Upper lobe of left lung (tissue), 4 donors: Measurements from ENCODE around the gene CHKA.

ENCODE experiments used
- CTCF ChIP-seq, 6 experiments: fragments of 450-650 bp in 4 of 6; fragments of 200-600 bp in 2 of 6; sonication (generic) in 2 of 6; IDR thresholded peaks; one replicate each; pipeline ENCODE4 v1.5.1; 2016 to 2019; ENCODE audit warnings: antibody characterized with exemption in 6 of 6
- POLR2A ChIP-seq, 4 donors: fragments of 450-650 bp; IDR thresholded peaks; one replicate each; pipeline ENCODE4 v1.5.1; 2016 to 2017; ENCODE audit warnings: antibody characterized with exemption in 4 of 4, mild to moderate bottlenecking in 2 of 4
- POLR2AphosphoS5 ChIP-seq, 2 donors: sonication (generic); formaldehyde crosslinking; IDR thresholded peaks; one replicate each; pipeline ENCODE4 v1.5.1; 2017; ENCODE audit warnings: antibody characterized with exemption in 2 of 2

GRCh38 chr11:68168694-68169093, 47.5 kb upstream of the CHKA start:
- no peak for TF ChIP-seq POLR2A (IDR thresholded peaks at IDR 0.05)
- TF ChIP-seq CTCF (IDR thresholded peaks at IDR 0.05): no peak
- no peak for TF ChIP-seq POLR2AphosphoS5 (IDR thresholded peaks at IDR 0.05)
